ENCODE results near the gene WDR88. TPM values are rescaled to one million over a fixed set of nuclear protein-coding genes. Genes with fewer than 3 reads are reported as not detected.

WDR88 gene
- total RNA-seq, 2 donors from 2014 or later: not detected

DNA sequence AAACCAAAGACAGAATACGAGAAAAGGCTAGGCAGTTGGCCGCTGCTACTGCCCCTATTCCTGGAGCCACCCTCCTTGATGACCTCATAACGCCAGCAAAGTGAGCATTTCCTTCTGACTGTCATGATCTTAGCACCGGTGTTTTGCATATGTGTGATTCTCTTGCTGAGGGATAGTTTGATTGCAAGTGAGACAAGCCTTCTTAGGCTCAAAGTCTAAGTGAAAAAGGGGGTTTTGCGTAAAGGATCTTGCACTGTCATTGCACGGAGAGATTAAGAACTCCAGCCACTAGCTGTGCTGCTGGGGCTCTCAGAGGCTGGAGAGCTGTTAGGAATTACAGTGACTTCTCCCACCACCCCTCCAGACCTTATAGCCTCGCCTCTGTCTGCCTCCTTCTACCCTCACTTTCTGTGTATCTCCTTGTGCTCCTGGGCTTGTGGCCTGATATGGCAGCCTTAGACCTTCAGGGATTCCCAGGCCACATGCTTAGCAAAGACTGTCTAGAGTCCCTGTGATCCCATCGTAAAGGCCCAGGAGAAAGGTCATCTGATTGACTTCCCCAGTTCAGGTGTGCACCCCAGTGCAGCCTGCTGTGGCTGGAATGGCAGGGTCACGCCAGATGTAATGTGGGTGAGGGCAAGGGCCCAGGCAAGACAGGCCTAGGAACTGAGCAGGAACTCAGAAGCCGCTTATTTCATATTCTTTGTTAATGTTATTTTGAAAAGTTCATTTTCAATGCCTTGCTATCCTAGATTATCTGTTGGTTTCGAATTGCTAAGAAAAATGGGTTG is 38.3 kb upstream of the WDR88 start:
- no peak overlapping the region for H3K9ac ChIP-seq (ENCODE audit: low read depth in 2 of 2, low read length in 2 of 2)
- no peaks in the 10 kb centered on the region for H3K27me3 ChIP-seq
- H3K27ac ChIP-seq: no peak overlapping the region
- peaks cover 4% of the 10 kb centered on the region for H3K36me3 ChIP-seq
- TF ChIP-seq, protein P1, sequence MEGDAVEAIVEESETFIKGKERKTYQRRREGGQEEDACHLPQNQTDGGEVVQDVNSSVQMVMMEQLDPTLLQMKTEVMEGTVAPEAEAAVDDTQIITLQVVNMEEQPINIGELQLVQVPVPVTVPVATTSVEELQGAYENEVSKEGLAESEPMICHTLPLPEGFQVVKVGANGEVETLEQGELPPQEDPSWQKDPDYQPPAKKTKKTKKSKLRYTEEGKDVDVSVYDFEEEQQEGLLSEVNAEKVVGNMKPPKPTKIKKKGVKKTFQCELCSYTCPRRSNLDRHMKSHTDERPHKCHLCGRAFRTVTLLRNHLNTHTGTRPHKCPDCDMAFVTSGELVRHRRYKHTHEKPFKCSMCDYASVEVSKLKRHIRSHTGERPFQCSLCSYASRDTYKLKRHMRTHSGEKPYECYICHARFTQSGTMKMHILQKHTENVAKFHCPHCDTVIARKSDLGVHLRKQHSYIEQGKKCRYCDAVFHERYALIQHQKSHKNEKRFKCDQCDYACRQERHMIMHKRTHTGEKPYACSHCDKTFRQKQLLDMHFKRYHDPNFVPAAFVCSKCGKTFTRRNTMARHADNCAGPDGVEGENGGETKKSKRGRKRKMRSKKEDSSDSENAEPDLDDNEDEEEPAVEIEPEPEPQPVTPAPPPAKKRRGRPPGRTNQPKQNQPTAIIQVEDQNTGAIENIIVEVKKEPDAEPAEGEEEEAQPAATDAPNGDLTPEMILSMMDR (IDR thresholded peaks at IDR 0.05): no peak
- no peaks in the 10 kb centered on the region for H3K9me3 ChIP-seq
- DNase-seq: no peak
- intact Hi-C loops (cut with DNase I): no loop called here
- H3K4me3 ChIP-seq: no peak overlapping the region
- peaks cover 3% of the 10 kb centered on the region for H3K4me1 ChIP-seq

DNA sequence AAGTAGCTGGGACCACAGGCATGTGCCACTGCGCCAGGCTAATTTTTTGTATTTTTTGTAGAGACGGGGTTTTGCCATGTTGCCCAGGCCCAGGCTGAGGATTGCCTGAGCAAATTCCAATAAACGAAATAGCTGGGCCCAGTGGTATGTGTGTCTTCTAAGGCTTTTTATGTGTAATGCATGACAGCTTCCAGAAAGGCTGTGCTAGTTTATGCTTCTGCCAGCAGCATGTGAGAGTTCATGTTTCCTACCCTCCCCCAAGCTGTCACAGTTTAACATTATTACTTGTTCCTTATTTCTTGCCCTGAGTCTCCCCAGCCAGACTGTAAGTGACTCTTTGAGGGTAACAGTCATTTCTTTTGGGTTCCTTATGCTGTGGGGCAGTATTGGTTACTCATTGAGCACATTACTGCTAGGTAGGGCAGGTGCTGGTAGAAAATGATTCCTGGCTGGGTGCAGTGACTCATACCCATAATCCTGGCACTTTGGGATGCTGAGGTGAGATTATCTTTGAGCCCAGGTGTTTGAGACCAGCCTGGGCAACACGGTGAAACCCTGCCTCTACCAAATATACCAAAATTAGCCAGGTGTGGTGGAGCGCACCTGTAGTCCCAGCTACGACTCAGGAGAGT is 37.4 kb upstream of the WDR88 start:
- intact Hi-C loops (cut with DNase I): no loop called here
- Histone ChIP-seq H3K27me3 (no peaks in the 10 kb centered on the region), H3K9ac (ENCODE audit: low read depth in 2 of 2, low read length in 2 of 2) (no peak overlapping the region), H3K9me3 (no peaks in the 10 kb centered on the region), H3K27ac (no peak overlapping the region), H3K4me3 (no peak overlapping the region), H3K4me1 (peaks cover 3% of the 10 kb centered on the region), H3K36me3 (peaks cover 4% of the 10 kb centered on the region)
- DNase-seq: peak; percentile 41
- TF ChIP-seq, protein P1 (IDR thresholded peaks at IDR 0.05): no peak

DNA sequence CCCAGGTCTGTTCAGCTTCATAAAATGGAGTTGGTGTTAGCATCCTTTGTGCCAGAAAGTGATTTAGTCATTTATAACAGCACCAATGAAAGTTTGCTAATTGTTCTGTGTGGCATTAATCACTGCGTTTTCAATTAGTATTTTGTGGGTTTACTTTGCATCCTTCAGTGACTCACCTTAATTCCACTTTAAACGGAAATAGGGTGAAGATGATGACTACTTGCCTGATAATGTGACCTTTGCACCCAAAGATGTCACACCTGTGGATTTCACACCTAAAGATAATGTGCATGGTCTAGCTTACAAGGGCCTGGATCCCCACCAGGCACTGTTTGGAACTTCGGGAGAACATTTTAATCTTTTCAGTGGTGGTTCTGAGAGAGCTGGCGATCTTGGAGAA is 35.9 kb upstream of the WDR88 start:
- Histone ChIP-seq H3K36me3 (peaks cover 4% of the 10 kb centered on the region), H3K27ac (no peak overlapping the region), H3K9me3 (no peaks in the 10 kb centered on the region), H3K4me3 (no peak overlapping the region), H3K27me3 (no peaks in the 10 kb centered on the region), H3K9ac (ENCODE audit: low read depth in 2 of 2, low read length in 2 of 2) (no peak overlapping the region), H3K4me1 (no peaks in the 10 kb centered on the region)
- DNase-seq: no peak
- intact Hi-C loops (cut with DNase I): no loop called here
- TF ChIP-seq, protein P1 (IDR thresholded peaks at IDR 0.05): no peak

DNA sequence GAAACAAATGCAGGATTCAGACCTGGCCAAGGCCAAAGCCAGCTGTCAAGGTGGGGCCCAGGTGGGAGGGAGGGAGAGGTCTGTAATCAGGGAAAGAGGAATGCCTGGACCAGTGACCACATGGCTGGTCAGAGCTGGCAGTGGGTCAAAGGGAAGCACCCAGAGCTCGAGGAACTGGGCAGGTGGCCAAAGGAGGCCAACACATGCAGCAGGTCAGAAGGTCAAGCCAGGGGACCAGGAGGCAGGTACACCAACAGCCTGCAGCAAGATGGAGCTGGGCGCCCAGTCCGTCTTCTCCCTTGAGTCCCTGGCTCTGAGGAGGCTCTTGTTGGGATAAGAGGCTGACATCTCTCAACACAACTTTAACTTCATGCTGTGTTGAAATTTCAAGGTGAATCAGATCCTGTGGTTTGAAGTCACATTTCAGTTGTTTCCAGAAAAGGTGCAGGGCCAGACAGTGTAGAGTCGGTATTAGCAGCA is 33.8 kb upstream of the WDR88 start:
- no peak overlapping the region for H3K27ac ChIP-seq

DNA sequence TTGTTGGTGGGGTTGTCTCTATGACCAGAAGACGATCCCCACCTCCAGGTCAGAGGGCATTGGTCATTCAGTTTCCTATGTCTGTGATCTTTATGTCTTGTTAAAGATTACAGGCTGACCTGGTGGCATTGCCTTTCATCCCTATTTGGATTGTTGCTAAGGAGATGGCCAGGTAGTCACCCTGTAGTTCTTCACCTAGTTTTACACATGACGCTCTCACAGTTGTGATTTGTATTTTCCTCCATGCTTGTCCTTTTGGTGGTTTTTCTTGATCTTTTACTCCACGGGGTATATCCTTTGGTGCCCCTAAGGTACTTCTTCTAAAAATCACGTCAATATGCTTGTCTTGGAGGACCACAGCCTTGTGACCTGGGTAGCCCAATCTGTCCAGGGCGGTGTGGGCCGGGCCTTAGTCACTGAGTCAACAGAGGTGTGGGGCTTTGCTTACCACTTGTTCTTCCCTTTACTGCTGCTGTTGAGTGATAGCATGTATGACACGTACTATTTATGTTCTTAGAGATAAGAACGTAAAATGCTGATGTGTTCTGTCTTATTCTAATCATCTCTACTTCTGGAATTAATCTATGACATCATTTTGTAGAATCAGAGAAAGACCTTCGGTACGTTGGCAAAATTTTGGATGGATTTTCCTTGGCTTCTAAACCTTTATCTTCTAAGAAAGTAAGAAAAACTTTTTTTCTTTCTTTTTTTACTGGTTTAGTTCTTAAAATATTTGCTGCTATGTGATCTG is 30.8 kb upstream of the WDR88 start:
- TF ChIP-seq, protein P1 (IDR thresholded peaks at IDR 0.05): no peak
- H3K9me3 ChIP-seq: no peaks in the 10 kb centered on the region
- H3K9ac ChIP-seq (ENCODE audit: low read depth in 2 of 2, low read length in 2 of 2): no peak overlapping the region
- intact Hi-C loops (cut with DNase I): no loop called here
- H3K27me3 ChIP-seq: no peaks in the 10 kb centered on the region
- H3K27ac ChIP-seq: peak overlapping the region; percentile 10
- peak; percentile 84 for DNase-seq
- H3K4me3 ChIP-seq: no peak overlapping the region
- H3K4me1 ChIP-seq: no peaks in the 10 kb centered on the region
- H3K36me3 ChIP-seq: peaks cover 4% of the 10 kb centered on the region

More for the DNA sequence above, 33.8 kb upstream of the WDR88 start:
- Histone ChIP-seq H3K36me3 (peaks cover 4% of the 10 kb centered on the region), H3K9me3 (no peaks in the 10 kb centered on the region), H3K4me1 (no peaks in the 10 kb centered on the region), H3K4me3 (no peak overlapping the region), H3K27me3 (no peaks in the 10 kb centered on the region), H3K9ac (ENCODE audit: low read depth in 2 of 2, low read length in 2 of 2) (no peak overlapping the region)
- intact Hi-C loops (cut with DNase I): no loop called here
- DNase-seq: no peak
- TF ChIP-seq, protein P1 (IDR thresholded peaks at IDR 0.05): no peak

Data from colonic mucosa (tissue), 4 donors.